T1000 (cell line): ENCODE results near the gene UQCC2.

ENCODE experiments used
- DNase-seq: peaks from one replicate; lab custom pipeline; 2025; ENCODE audit warnings: mixed read lengths; lab: John Stamatoyannopoulos, UW

The UQCC2 gene

DNA sequence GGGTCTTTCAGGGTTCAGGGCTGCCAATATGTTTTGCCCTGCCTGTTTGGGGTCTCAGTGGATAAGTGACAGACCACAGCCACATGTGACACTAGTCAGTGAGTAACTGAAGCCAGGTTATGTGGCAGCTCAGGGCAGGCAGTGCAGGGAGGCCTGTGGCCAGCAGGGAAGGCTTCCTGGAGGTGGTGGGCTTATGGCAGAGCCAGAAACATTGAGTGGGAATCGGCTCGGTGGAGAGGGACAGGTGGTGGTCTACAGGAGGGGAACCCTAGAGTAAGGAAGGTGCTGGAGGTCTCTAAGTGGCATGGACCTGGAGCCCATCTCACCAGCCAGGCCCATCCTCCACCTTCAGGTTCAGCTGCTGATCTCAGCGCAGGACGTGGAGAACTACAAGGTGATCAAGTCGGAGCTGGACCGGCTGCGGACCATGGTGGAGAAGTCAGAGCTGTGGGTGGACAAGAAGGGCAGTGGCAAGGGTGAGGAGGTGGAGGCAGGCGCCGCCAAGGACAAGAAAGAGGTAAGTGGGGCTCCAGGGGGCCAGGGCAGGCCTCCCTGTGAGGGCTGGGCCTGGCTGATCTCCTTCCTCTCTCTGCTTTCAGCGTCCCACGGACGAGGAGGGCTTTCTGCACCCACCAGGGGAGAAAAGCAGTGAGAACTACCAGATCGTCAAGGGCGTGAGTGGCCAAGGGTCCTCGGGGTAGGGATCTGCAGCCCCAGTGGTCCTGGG is 34.9 kb downstream of the UQCC2 start:
- no peak for DNase-seq

DNA sequence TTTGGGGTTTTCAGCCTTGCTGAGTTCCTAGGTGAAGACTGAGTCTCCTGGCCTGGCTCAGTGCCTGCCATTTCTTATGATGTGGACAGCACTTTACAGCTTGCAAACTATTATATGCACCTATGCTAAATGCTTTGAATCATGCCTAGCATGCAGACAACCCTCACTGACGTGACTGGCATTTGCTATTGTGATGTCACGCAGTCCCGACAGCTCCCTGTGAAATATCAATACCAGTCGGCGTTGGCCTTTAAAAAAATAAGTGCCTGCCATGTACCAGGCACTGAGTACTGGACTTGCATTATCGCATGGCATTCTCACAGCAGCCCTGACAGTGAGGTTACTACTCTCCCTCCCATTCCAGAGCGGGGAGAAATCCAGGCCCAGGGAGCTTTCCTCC is 35.5 kb downstream of the UQCC2 start:
- DNase-seq, result no peak

DNA sequence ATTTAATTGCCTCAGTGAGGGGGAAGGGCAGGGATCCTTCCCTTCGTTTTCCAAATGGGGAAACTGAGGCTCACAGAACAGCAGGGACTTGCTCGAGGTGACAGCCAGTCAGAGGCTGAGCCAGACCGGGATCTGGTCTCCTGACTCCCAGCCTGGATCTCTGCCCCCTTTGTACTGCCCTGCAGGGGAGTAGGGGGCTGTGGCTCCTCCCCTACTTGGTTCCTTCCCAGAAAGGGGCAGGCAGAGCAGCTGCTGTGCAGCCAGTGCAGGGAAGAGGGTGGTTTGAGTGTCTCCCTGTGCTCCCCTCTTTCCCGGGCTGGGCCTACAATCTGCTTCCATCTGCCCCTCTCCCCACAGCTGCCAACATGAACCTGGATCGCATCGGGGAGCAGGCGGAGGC is 37.6 kb downstream of the UQCC2 start:
- DNase-seq, result no peak

DNA sequence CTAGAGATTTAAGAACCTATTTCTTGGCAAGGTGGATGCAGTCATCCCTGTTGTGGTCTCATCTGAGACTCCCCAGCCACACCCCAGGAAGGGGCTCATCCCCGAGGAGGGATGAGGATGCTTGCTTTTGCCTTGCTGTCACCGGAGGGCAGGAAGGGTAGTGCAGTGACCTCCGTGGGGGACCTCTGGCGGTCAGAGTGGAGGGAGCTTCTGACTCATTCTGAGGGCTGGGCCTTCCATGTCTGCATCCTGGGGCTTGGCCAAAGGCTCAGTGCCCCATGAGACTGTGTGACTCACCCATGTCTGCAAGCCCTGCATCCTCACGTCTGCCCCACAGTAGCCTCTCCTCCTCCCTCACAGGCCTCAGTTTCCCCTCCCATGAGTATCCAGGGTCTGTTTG is 38.7 kb downstream of the UQCC2 start:
- peak; percentile 92 for DNase-seq

DNA sequence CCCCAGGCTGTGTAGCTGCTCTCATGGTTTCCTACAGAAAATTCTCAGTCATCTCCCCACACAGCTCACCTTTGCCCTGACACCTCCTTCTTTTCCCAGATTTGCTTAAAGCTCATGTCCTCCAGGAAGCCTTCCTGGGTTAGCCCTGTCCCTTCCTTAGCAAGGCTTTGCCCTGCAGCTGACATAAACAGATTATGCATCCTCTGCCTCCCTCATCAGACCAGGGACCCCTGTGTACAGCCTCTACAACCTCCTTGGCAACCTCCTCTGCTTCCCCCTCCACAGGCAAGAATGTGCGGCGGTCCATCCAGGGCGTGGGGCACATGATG is 39.8 kb downstream of the UQCC2 start:
- DNase-seq, result no peak

DNA sequence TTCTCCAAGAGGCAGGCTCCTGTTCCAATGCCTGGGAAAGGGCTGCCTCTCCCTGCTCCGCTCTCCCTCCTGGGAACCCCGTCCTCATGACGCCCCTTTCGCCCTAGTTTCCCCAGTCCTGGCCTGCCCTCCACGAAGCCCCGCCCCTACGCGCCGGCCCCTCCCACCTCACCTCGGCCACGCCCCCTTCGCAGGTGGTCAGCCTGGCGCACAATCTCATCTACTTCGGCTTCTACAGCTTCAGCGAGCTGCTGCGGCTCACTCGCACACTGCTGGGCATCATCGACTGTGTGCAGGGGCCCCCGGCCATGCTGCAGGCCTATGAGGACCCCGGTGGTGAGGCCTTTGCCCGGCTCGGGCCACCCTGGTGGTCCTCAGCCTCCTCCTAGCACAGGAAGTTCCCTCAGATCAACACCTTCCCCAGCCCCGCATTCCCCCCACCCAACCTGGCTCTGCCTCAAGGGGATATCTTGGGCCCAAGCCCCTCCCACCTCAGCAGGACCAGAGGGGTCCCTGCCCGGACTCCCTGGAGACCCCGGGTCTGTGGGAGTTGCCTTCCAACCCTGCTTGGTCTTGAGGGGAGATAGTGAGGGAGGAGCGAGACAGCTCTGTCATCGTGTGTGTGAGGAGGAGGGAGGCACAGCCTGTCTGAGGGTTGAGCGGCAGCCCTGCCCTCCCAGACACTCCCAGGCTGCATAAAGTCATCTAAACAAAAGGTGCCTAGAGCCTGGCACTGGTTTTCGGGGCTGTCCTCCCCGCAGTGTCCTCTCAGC is 40.3 kb downstream of the UQCC2 start:
- no peak for DNase-seq

DNA sequence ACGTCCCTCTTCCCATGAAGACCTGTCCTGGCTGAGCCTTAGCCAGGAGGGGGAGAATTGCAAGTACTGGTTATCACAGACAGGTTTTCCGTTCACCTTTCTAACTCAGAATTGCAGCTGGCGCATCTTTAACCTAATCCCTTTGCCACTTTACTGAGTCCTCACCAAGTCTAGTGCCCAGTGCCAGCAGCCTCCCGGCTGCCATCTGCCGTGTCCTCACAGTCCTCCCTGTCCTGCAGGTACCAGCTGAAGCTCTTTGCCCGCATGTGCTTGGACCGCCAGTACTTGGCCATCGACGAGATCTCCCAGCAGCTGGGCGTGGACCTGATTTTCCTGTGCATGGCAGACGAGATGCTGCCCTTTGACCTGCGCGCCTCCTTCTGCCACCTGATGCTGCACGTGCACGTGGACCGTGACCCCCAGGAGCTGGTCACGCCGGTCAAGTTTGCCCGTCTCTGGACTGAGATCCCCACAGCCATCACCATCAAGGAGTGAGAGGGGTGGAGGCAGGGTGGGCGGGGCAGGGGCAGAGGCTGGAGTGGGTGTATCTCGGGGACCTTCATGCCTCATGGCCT is 41.3 kb downstream of the UQCC2 start:
- no peak for DNase-seq

DNA sequence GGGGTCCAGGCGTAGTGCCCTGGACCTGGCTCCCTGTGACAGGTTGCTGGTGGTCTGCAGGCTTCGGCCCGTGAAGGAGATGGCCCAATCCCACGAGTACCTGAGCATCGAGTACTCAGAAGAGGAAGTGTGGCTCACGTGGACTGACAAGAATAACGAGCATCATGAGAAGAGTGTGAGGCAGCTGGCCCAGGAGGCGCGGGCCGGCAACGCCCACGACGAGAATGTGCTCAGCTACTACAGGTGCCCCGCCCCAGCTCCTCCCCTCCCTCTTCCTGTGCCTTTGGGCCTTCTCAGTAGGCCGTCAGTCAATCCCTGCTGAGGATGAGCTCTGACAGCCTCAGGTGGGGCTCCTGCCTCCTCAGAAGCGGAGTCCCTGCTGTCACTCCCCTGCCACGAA is 42.6 kb downstream of the UQCC2 start:
- DNase-seq, result no peak

DNA sequence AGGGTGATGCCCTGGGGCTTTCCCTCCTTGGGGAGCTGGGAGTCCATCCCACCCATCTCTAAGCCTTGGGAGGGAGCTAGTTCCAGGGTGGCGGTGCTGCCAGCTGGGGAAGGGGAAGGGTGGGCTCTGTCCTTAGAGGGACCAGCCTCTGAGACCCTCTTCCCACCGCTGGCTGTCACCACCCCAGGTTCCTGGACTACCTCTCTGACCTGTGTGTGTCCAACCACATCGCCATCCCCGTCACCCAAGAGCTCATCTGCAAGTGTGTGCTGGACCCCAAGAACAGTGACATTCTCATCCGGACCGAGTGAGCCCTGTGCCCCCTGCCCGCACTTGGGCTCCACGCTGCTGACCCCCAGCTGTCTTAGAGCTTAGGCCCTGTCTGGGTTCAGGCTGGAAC is 43.2 kb downstream of the UQCC2 start:
- DNase-seq, result no peak

DNA sequence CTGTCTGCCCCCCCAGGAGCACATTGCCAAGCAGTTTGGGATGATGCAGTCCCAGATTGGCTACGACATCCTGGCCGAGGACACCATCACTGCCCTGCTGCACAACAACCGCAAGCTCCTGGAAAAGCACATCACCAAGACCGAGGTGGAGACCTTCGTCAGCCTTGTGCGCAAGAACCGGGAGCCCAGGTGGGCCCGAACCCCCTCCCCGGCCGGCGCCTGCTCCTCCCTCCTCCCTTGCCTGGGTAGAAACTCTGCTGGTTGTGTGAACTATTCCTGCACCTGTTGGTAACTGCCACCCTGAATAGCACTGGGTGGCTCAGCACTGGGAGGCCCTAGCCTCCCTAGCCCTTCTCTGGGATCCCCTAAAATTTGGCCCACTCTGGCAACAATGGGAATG is 43.7 kb downstream of the UQCC2 start:
- DNase-seq, result no peak

DNA sequence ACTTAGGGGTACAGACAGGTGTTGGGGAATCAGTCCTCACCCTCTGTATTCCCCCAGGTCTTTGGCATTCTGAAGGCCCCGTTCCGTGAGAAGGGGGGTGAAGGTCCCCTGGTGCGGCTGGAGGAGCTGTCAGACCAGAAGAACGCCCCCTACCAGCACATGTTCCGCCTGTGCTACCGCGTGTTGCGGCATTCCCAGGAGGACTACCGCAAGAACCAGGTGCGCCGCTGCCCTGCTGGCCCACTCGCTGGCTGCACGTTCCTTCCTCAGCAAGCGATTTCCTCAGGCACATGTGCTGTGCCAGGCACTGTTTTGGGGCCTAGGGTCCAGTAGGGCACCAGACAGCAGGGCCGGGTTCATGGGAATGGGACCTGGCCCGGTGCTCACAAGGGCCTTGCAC is 44.4 kb downstream of the UQCC2 start:
- no peak for DNase-seq

DNA sequence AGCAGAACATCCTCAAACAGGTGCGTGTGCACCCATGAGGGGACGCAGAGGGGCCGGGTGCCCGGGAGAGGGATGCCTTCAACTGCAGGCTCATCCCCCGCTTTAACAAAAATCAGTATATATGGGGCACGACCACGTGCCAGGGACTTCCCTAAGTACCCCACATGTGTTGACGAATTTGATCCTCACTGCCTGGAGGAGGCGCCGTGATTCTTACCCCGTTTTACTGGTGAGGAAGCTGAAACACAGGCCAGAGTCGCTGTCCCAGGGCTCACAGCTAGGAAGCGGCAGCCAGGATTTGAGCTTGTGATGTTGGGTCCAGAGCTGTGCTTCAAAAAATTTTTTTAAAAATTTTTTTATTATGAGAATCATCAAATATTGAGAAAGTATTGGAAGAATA is 45.5 kb downstream of the UQCC2 start:
- DNase-seq, result no peak

DNA sequence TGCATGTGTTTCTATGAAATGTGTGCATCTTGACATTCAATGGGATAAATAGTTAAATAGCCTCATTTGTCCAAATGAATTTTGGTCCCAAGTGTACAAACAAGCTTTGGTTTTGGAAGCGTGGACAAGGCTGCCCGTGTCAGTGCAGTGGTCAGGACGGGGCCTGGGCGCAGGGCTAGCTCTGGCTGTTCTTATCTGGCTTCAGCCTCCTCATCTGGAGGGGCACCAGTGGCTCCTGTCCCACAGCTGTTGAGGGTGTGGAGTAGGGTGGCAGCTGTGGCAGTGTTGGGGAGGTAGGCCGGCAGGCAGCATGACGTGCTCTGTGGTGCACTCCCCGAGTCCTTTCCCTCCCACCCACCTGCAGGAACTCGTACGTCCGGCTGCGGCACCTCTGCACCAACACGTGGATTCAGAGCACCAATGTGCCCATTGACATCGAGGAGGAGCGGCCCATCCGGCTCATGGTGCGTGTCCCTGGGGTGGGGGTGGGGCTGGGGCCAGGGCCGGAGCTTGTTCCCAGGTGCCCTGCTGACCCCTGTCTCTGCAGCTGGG is 46.9 kb downstream of the UQCC2 start:
- no peak for DNase-seq

DNA sequence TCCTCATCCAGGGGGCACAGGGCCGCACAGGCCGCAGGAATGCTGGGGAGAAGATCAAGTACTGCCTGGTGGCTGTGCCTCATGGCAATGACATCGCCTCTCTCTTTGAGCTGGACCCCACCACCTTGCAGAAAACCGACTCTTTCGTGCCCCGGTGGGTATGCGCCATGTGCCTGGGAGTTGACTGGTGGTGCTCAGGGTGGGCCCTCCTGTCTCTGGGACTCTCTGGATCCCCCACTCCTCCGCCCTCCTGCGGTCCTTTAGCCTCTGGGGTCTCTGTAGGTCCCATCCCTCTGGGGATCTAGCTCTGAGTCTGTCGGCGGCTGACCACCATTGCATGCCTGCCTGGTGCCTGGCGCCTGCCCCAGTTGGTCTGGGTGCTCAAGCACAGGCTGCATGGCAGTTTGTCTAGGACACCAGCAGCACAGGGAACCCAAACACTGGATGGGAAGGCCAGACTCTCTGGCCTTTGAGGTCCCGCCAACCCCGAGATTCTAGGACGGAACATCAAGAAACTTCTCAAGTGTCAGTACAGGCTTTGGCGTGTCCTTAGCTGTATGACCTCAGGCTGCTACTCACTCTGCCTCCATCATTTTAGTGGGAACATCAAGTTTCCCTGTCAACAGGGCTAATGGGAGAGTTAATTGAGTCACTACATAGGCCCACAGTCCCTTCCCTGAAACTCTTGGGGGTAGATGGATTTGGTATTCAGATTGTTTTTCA is 47.6 kb downstream of the UQCC2 start:
- no peak for DNase-seq

DNA sequence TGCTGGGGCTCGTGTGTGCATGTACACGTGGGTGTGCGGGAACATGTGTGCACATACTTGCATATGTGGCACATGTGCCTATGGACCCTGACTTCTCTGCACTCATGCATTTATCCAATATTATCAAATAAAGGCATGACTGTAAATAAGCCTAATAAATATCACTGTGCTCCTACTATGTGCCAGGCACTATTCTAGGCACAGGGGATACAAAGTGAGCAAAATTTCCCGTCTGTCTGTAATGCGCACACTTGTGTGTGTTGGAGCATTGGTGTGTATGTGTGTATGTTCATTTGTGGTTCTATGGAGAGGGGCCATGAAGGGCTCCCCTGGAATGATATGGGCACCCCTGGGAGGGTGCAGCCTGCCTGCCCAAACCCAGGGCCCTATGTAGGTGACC is 48.5 kb downstream of the UQCC2 start:
- DNase-seq, result no peak

DNA sequence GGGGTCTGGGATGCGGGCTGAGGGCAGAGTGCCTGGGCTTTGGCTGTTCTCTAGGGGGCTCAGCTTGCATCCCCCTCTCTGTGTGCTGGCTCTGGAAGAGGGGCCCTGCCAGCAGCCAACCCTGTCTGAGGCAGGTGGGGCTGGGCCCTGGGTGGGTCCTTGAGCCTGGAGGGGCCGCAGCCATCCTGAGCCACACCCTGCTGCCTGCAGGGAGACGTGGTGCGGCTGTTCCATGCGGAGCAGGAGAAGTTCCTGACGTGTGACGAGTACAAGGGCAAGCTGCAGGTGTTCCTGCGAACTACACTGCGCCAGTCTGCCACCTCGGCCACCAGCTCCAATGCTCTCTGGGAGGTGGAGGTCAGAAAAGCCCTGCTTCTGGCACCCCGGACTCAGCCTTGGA is 49.2 kb downstream of the UQCC2 start:
- no peak for DNase-seq

DNA sequence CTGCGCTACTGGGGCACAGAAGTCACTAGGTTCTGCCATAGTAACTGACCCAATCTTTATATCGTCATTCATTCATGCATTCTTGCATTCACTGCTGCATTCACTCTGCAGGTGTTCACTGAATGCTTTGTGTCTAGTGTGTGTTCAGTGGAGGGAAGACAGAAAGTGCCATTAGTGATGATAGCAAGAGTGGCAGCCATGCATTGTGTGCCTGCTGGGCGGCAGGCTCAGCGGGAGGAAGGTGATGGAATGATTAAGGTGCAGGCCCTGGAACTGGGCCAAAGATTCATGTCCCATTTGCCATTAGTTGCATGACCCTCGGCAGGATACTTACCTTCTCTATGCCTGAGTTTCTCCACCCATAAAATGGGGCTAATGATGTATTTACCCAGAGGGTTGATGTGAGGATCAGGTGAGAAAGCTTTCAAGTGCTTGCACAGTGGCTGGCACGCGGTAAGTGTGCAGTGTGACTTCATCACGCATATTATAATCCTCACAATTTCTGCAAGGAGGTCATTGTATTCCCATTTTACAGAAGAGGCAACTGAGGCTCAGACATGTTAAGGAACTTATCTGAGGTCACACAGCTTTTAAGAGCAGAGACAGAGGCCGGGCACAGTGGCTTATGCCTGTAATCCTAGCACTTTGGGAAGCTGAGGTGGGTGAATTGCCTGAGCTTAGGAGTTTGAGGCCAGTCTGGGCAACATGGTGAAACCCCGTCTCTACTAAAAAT is 50.2 kb downstream of the UQCC2 start:
- DNase-seq, result no peak

DNA sequence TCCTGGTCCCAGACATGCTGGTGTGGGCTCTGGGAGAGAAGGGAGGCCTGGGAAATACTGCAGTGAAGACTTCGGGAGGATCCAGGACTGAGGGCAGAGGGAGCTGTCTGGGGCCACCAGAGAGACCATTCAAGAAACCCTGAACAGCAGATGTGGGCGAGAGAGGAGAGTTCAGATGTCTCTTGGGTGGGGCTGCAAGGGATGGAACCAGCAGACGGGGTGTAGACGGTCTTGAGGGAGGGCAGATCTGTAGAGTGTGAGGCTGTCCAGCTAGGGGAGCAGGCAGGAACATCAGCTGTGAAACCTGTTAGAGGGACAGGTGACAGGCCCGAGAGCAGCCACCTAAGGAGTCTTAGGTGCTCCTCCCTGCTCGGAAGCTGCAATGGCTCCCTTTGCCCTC is 51.5 kb downstream of the UQCC2 start:
- DNase-seq, result no peak

DNA sequence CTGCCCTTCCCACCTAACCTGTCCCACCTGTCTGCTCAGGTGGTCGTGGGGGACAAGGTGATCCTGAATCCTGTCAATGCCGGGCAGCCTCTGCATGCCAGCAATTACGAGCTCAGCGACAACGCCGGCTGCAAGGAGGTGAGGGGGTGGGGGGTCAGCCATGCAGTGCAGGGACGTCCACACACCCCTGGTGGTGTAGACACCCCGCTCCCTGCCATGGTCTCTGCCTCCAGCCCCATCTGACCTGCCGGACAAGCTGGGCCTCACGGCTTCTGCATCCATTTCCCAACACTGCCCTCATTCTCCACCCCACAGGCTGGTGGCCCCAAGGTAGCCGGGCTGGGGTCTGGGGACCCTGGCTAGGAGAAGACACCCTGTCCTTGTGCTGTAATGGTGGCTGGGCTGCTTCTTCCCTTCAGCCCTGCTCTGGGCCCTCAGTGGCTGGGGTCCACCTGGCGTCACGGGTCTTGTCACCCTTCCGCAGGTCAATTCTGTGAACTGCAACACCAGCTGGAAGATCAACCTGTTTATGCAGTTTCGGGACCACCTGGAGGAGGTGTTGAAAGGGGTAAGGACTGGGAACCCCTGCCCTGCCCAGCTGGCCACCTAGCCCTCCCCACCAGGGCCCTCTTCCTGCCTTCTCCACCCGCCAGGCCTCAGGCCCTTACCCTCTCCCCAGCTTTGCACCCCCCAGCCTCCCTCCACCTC is 52.4 kb downstream of the UQCC2 start:
- no peak for DNase-seq

DNA sequence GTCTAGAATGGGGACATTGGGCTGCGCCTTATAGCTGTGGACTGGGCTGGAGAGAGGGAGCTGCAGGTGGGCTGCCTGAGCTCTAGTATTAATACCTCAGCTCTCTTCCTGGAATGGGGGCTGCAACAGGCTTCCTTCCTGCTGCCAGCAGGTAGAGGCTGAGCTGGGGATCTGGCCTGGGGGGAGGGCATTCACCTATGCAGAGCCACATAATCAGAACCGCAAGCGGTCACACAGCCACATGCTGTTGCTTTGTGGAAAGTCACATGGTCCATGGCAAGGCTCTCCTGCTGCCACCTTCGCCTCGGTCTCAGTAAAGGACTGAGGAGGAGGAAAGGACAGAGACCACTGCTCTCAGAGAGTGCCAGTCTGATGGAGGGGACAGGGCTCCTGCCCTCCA is 54.7 kb downstream of the UQCC2 start:
- DNase-seq, result no peak

DNA sequence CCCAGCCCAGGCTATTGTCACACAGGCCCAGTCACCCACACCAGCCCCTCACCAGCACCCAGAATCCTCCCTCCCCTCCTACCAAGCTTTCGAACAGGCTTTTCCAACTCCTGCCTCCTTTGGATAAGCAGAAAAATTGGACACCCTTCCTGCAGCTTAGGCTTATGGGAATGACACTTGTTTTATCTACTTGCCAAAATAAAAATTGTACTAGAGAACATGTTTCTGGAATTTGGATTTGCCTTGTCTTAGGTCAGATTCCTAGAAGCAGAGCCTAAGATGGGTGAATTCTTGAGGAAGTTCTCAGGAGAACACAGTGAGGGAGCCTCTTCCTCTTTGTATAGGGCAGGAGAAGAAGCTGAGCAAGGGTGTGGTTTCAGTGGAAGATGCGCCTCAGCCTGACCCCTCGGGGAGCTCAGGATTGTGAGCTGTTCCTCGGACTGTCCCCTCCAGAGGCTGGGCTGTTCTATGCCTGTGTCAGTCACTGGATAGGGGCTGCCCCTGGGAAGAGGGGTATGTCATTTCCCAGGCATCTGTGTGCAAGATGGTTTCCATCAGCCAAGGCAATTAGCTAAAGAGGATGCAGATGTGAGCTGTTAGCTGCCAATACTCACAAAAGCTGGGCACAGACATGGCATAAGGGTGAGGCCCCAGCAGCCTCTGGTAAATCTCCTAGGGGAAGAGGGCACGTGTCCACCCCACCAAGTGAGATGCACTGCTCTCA is 56.5 kb downstream of the UQCC2 start:
- DNase-seq, result no peak
